Breast epithelium (tissue), 3 donors: ENCODE data around the gene SRRM2.

ENCODE experiments used
- POLR2A ChIP-seq: fragments of 450-650 bp; IDR thresholded peaks from one replicate; pipeline ENCODE4 v1.6.1; 2016; ENCODE audit warnings: antibody characterized with exemption, mild to moderate bottlenecking, moderate library complexity
- POLR2AphosphoS5 ChIP-seq, 3 donors: sonication (generic); formaldehyde crosslinking; IDR thresholded peaks; one replicate each; pipeline ENCODE4 v1.6.1; 2017; ENCODE audit warnings: antibody characterized with exemption in 3 of 3
- TF ChIP-seq, protein P1 (sequence below), 3 donors: fragments of 450-650 bp; IDR thresholded peaks; one replicate each; pipeline ENCODE4 v1.5.1; 2016 to 2017; ENCODE audit warnings: antibody characterized with exemption in 3 of 3, mild to moderate bottlenecking in 3 of 3, moderate library complexity in 3 of 3

GRCh38 chr16:2743007-2743810, 9.2 kb upstream of the SRRM2 start:
- TF ChIP-seq POLR2AphosphoS5 (IDR thresholded peaks at IDR 0.05), result no peak
- TF ChIP-seq POLR2A, result no peak
- TF ChIP-seq, protein P1, sequence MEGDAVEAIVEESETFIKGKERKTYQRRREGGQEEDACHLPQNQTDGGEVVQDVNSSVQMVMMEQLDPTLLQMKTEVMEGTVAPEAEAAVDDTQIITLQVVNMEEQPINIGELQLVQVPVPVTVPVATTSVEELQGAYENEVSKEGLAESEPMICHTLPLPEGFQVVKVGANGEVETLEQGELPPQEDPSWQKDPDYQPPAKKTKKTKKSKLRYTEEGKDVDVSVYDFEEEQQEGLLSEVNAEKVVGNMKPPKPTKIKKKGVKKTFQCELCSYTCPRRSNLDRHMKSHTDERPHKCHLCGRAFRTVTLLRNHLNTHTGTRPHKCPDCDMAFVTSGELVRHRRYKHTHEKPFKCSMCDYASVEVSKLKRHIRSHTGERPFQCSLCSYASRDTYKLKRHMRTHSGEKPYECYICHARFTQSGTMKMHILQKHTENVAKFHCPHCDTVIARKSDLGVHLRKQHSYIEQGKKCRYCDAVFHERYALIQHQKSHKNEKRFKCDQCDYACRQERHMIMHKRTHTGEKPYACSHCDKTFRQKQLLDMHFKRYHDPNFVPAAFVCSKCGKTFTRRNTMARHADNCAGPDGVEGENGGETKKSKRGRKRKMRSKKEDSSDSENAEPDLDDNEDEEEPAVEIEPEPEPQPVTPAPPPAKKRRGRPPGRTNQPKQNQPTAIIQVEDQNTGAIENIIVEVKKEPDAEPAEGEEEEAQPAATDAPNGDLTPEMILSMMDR (IDR thresholded peaks at IDR 0.05), result no peak
